Large intestine (tissue), 3 donors: ENCODE data around the gene CD300LD. TPM values are rescaled to one million over a fixed set of nuclear protein-coding genes. Genes with fewer than 3 reads are reported as not detected.
A peak's percentile ranks its signal among the peaks of the same experiment; 100 is the strongest.

Experiments
- DNase-seq, 2 donors: peaks; one replicate each; pipeline versions ENCODE4 v3.0.0 to v3.0.0-alpha.2; 2013
- H3K27ac ChIP-seq: one replicate; pipeline ENCODE4 v1.5.1; 2013; ENCODE audit warnings: low read length
- H3K27me3 ChIP-seq: 2 replicates; pipeline ENCODE4 v1.6.1; 2013; ENCODE audit warnings: low read length; ENCODE audit not compliant: control insufficient read depth, insufficient read depth
- H3K36me3 ChIP-seq: 2 replicates; pipeline ENCODE4 v1.6.1; 2013; ENCODE audit warnings: low read length; ENCODE audit not compliant: control insufficient read depth, insufficient read depth
- H3K4me1 ChIP-seq: one replicate; pipeline ENCODE4 v1.6.1; 2013; ENCODE audit warnings: low read length; ENCODE audit not compliant: control insufficient read depth, insufficient read depth
- H3K4me3 ChIP-seq: one replicate; pipeline ENCODE4 v1.5.1; 2013; ENCODE audit warnings: low read length
- H3K9me3 ChIP-seq: one replicate; pipeline ENCODE4 v1.6.1; 2013; ENCODE audit warnings: mild to moderate bottlenecking, low read depth, low read length, moderate library complexity; ENCODE audit not compliant: control insufficient read depth
- WGBS: methylation state at CpG from one replicate; pipeline ENCODE4 v1.1.5; 2013; ENCODE audit warnings: low lambda C conversion rate; ENCODE audit not compliant: insufficient coverage; 5-methylcytosine and 5-hydroxymethylcytosine counted together
- polyA plus RNA-seq: library from polyadenylated mRNA; unstranded; fragments of 120-200 nt; gene quantifications from one replicate; pipeline ENCODE4 v1.2.1, GENCODE V29; 2013

The CD300LD gene
- polyA plus RNA-seq, 1 donor, result not detected

DNA sequence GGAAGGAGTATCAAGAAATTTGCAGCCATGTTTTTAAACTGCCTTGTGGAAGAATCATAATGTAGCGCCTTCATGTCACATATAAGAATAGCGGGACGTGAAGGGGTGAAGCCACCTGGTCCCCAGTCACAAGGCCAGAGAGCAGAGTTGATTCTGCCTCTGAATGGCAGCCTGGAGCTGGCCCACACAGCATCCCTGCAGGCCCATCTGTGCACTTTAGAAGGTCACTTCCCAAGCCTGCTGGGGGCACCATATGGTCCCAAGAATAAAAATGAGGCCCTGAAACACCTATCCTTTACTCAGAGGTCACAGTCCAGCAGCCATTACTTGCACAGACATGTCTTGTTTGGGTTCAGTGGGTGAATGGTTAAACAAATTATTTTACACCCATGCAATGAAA lies 16.4 kb upstream of the CD300LD start:
- H3K4me3 ChIP-seq, result no peak overlapping the region
- H3K36me3 ChIP-seq, result no peaks in the 10 kb centered on the region
- H3K27ac ChIP-seq, result no peak overlapping the region
- H3K9me3 ChIP-seq, result no peaks in the 10 kb centered on the region
- no peaks in the 10 kb centered on the region for H3K27me3 ChIP-seq
- DNase-seq, result no peak
- WGBS, result no CpG with 5 or more reads among the region's 3 CpGs
- H3K4me1 ChIP-seq, result no peaks in the 10 kb centered on the region

DNA sequence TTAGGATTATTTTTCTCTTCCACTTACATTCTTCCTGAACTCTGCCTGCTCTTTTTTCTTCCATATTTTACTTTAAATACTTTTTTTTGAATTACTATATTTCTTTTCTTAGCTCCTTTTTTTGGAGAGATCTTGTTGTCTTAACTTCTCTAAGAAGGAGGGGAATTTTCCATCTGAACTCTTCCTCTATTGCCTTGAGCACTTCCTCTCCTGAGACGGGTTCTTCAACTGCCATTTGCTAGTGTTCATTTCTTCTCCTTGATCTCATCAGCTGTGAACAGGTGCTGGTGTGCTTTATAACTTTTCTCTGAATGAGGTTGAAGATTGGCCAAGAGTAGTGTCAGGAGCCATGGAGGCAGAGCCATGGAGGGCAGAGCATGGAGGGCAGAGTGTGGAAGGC lies 15.1 kb upstream of the CD300LD start:
- WGBS, result no CpG with 5 or more reads among the region's 1 CpG
- Histone ChIP-seq H3K9me3 (no peaks in the 10 kb centered on the region), H3K36me3 (no peaks in the 10 kb centered on the region), H3K27me3 (peaks cover 5% of the 10 kb centered on the region), H3K4me1 (no peaks in the 10 kb centered on the region), H3K27ac (no peak overlapping the region), H3K4me3 (no peak overlapping the region)
- no peak for DNase-seq

DNA sequence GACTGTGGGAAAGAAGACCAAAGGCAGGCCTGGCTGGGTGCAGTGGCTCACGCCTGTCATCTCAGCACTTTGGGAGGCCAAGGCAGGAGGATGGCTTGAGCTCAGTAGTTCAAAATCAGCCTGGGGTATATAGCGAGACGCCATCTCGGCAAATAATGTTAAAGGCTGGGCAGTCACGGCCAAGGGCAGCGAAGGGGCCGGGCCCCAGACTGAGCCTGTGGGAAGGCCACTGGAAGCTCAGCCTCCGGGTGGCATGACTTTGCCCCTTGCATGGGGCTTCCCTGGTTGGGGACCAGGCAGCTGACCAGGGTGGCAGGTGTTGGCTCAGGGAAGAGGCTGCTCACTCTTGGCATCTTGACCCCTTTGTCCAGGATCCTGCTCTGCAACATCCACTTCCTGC lies 14.0 kb upstream of the CD300LD start:
- WGBS, result no CpG with 5 or more reads among the region's 8 CpGs
- peaks cover 5% of the 10 kb centered on the region for H3K27me3 ChIP-seq
- H3K27ac ChIP-seq, result no peak overlapping the region
- H3K4me1 ChIP-seq, result no peaks in the 10 kb centered on the region
- H3K36me3 ChIP-seq, result no peaks in the 10 kb centered on the region
- H3K4me3 ChIP-seq, result no peak overlapping the region
- no peaks in the 10 kb centered on the region for H3K9me3 ChIP-seq
- no peak for DNase-seq

DNA sequence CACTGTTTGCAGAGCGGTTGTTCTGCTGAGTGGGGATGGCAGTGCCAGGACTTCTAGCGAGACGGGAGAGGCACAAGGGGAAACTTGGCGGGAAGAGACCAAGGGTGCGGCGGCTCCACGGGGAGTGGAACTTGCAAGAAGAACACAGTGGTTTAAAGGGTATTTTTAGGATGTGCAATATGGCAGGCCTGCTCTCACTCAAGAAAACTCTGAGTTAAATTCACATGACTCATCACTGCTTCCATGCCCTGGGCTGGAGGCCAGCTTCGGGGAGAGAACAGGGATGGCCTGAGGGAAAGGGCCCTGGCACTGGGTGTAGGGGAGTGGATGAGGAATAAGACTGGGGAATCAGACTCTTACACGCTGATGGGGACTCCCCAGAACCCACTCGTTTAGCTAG lies 13.3 kb upstream of the CD300LD start:
- no peak overlapping the region for H3K4me3 ChIP-seq
- no peaks in the 10 kb centered on the region for H3K4me1 ChIP-seq
- no CpG with 5 or more reads among the region's 10 CpGs for WGBS
- DNase-seq, result peak in 1 of 2 donors; percentile 9
- peaks cover 5% of the 10 kb centered on the region for H3K27me3 ChIP-seq
- H3K36me3 ChIP-seq, result no peaks in the 10 kb centered on the region
- H3K9me3 ChIP-seq, result no peaks in the 10 kb centered on the region
- H3K27ac ChIP-seq, result no peak overlapping the region

DNA sequence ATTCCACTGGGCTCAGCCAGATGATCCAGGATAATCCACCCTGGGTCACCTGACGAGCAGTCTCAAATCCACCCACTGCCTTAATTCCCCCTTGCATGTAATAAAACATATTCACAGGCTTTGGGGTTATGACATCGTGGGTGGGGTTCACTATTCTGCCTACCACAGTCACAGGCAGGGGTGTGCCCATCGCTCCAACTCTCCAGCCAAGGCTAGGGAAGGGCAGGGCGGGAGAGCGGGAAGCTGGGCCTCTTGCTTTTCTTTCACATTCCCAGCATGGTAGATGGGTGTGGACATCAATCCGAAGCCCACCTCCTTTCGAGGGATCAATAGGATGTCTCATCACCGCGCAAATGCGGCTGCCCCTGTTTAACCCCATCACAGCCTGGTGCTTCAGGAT lies 12.7 kb upstream of the CD300LD start:
- no peak for DNase-seq

DNA sequence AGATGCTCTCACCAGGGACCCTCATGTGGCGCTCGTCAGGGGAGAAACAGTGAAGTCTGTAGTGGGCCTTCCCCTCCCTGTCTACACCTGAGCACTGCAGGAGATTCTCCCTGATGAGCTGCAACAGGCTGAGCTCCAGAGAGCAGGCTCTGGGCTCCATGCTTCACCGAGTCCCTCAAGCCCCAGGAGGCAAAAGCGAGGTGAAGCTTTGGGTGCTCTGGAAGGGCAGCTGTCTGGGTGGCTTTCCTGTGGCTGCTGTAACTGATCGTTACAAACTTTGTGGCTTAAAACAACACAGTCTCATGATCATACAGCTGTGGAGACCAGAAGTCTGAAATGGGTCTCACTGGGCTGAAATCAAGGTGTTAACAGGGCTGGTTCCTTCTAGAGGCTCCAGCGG lies 12.1 kb upstream of the CD300LD start:
- Histone ChIP-seq H3K4me3 (no peak overlapping the region), H3K36me3 (no peaks in the 10 kb centered on the region), H3K27ac (no peak overlapping the region), H3K4me1 (peaks cover 2% of the 10 kb centered on the region), H3K27me3 (peaks cover 5% of the 10 kb centered on the region), H3K9me3 (no peaks in the 10 kb centered on the region)
- WGBS, result no CpG with 5 or more reads among the region's 6 CpGs
- DNase-seq, result no peak

More for the DNA sequence above, 12.7 kb upstream of the CD300LD start:
- WGBS, result no CpG with 5 or more reads among the region's 10 CpGs
- peaks cover 5% of the 10 kb centered on the region for H3K27me3 ChIP-seq
- H3K9me3 ChIP-seq, result no peaks in the 10 kb centered on the region
- no peaks in the 10 kb centered on the region for H3K36me3 ChIP-seq
- no peaks in the 10 kb centered on the region for H3K4me1 ChIP-seq
- no peak overlapping the region for H3K27ac ChIP-seq
- no peak overlapping the region for H3K4me3 ChIP-seq

DNA sequence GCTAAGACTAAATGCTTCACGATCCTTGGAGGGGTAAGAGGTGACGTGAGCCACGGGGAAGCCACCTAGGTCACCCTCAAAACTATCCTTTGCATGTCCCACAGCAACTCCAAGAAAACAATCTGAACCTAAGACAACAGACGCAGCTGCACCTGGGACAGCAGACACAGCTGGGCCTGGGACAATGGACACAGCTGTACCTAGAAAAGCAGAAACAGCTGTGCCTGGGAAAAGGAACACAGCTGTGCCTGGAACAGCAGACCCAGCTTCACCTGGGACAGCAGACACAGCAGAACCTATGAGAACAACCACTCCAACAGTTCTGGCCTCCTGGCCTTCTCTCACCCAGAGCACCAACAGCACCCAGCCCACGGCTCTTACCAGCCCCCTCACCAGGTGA lies 11.7 kb upstream of the CD300LD start:
- Histone ChIP-seq H3K36me3 (no peaks in the 10 kb centered on the region), H3K4me3 (no peak overlapping the region), H3K27me3 (peaks cover 7% of the 10 kb centered on the region), H3K4me1 (peaks cover 2% of the 10 kb centered on the region), H3K27ac (no peak overlapping the region), H3K9me3 (no peaks in the 10 kb centered on the region)
- WGBS, result no CpG with 5 or more reads among the region's 5 CpGs
- DNase-seq, result no peak

DNA sequence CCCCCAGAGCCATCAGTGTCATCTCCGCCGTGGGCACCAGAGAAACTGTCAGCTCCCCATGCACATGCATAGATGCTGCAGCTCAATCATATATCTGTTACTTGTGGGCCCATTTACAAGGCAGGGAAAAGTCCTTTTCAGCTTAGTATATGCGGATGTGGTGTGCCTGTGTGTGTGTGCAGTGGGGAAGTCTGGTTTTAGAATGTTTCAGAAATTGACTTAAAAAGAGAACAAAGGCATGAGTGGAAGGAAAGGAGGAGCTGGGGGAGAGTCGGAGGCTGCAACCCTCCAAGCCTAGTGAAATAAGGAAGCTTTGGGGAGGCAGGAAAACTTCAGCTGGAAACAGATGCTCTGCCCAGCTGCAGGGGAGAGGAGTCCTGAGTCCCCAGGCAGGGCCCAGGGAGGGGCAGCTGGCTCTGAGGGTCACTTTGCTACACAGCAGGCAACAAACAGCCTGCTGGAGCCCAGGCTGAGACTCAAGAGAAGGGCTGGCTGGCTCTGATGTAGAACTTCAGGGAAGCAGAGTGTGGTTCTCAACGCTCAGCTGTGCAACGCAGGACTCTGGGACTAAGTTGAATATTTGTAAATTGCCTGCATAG lies 11.1 kb upstream of the CD300LD start:
- Histone ChIP-seq H3K36me3 (no peaks in the 10 kb centered on the region), H3K4me1 (peaks cover 2% of the 10 kb centered on the region), H3K27me3 (peaks cover 7% of the 10 kb centered on the region), H3K27ac (no peak overlapping the region), H3K4me3 (no peak overlapping the region), H3K9me3 (no peaks in the 10 kb centered on the region)
- WGBS, result 83% methylated on average over 1 of the region's 6 CpGs
- DNase-seq, result no peak

DNA sequence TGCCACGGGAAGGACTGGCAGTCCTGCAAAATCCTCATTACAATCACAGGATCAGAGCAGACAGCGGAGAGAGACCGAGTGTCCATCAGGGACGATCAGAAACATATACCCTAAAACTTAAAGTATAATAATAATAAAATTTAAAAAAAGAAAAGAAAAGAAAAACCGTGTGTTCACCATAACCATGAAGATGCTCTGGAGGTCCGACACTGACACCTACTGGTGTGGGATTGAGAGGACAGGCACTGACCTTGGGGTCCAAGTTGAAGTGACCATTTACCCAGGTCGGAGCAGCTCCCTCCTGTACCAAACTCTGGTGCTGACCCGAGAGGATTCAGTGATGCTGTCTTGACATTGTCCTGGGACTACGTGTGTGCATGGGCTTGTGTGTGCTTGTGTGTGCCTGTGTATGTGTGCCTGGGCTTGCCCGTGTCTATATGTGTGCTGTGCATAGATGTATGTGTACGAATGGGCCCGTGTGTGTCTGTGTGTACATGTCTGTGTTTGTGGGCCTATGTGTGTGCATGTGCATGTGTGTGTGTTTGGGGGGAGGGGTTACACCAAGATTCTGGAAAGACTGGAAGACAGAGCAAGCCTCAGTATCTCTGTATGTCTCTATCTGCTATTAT lies 10.0 kb upstream of the CD300LD start:
- DNase-seq, result no peak
- Histone ChIP-seq H3K4me3 (no peak overlapping the region), H3K4me1 (peaks cover 2% of the 10 kb centered on the region), H3K27me3 (peaks cover 7% of the 10 kb centered on the region), H3K27ac (no peak overlapping the region), H3K9me3 (no peaks in the 10 kb centered on the region), H3K36me3 (no peaks in the 10 kb centered on the region)
- 20% methylated on average over 2 of the region's 12 CpGs for WGBS

DNA sequence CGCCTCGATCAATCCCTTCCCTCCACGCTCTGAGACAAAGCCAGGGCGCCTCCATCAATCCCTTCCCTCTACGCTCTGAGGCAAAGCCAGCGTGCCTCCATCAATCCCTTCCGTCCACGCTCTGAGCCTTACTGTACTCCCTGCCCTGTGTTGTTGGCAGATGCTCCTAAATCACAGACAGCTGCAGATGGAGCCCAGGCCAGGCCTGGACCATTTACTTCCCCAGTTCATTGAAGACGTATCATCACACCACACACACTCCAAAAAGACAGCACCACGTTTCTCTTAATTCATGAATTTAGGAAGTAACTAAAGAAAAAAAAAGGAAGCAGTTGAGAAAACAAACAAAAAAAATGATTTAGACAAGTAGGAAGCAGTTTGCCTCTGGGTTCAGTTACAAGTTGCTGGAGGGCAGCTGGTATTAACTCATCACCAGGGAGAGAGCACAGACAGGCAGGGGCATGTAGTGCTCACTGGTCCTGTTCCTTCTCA lies 7.4 kb upstream of the CD300LD start:
- no peak overlapping the region for H3K4me3 ChIP-seq
- DNase-seq, result no peak
- H3K4me1 ChIP-seq, result peaks cover 2% of the 10 kb centered on the region
- no peak overlapping the region for H3K27ac ChIP-seq
- H3K9me3 ChIP-seq, result no peaks in the 10 kb centered on the region
- no peaks in the 10 kb centered on the region for H3K36me3 ChIP-seq
- peaks cover 7% of the 10 kb centered on the region for H3K27me3 ChIP-seq
- no CpG with 5 or more reads among the region's 10 CpGs for WGBS

DNA sequence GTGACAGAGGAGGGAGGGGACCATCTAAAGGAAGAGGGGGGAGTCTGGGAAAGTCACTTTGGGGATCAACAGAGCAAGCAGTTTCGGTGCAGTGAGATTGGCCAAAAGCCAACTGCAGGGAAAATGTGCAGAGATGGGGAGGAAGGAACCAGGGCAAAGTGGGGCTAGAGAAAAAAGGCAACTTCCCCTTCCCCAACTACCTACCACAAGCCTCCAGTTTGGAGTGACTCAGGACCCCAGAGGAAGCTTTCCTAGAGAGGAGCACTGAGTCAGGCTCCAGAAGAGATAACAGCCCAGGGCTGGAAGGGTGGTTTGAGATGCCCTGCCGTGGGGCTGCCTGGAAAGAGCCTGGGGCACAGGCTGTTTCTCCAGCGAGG lies 6.9 kb upstream of the CD300LD start:
- Histone ChIP-seq H3K9me3 (no peaks in the 10 kb centered on the region), H3K4me3 (no peak overlapping the region), H3K4me1 (peaks cover 2% of the 10 kb centered on the region), H3K27me3 (peaks cover 7% of the 10 kb centered on the region), H3K27ac (no peak overlapping the region), H3K36me3 (no peaks in the 10 kb centered on the region)
- DNase-seq, result no peak
- 57% methylated on average over 1 of the region's 3 CpGs for WGBS
